ENCODE data around the gene SYNPO. TPM values are rescaled to one million over a fixed set of nuclear protein-coding genes. Genes with fewer than 3 reads are reported as not detected.

Gene SYNPO
- total and polyA plus RNA-seq, 2 donors (not counting 1 experiment from before 2014, with no cell fraction given) = 6.6 to 9.8 TPM

DNA sequence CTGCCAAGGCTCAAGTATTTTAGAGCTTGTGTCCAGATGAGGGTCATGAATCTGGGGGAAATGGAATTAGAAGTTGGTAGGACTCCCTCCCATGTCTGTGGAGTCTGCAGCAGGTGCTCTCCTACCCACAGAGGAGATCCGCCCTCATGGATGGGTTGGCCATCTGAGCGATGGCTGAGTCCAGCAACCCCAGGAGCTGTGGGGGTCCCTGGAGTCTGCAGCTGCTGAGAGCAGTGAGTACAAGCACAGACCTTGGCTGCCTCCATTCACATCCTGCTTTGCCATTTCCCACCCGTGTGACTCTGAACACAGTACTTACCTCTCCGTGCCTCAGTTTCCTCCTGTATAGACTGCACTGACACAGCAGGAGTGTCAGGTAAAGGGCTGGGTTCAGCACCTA lies 25.8 kb upstream of the SYNPO start:
- H3K27me3 ChIP-seq (ENCODE audit: control insufficient read depth, insufficient read depth, low read length) = no peaks in the 10 kb centered on the region
- no peak overlapping the region for H3K27ac ChIP-seq (ENCODE audit: insufficient read depth, low read length)
- H3K4me3 ChIP-seq (replicated peaks in 1 of 4; ENCODE audit: control extremely low read depth in 1 of 4, insufficient read depth in 1 of 4, low read depth in 3 of 4, low read length in 4 of 4) = no peak overlapping the region
- peaks cover 21% of the 10 kb centered on the region for H3K4me1 ChIP-seq (ENCODE audit: control insufficient read depth, extremely low read depth, insufficient read depth, low read length)
- H2AFZ ChIP-seq (ENCODE audit: low read length) = no peak overlapping the region
- no peaks in the 10 kb centered on the region for H3K79me2 ChIP-seq (ENCODE audit: control insufficient read depth, insufficient read depth, low read length)
- H3K36me3 ChIP-seq (ENCODE audit: control insufficient read depth, insufficient read depth, low read length) = no peaks in the 10 kb centered on the region
- no peak for DNase-seq (ENCODE audit: low read depth in 2 of 2)
- H3K9ac ChIP-seq (ENCODE audit: insufficient read depth, low read length) = no peak overlapping the region
- no peaks in the 10 kb centered on the region for H4K20me1 ChIP-seq (ENCODE audit: control insufficient read depth, extremely low read depth, insufficient read depth, low read length)
- TF ChIP-seq, protein P1, sequence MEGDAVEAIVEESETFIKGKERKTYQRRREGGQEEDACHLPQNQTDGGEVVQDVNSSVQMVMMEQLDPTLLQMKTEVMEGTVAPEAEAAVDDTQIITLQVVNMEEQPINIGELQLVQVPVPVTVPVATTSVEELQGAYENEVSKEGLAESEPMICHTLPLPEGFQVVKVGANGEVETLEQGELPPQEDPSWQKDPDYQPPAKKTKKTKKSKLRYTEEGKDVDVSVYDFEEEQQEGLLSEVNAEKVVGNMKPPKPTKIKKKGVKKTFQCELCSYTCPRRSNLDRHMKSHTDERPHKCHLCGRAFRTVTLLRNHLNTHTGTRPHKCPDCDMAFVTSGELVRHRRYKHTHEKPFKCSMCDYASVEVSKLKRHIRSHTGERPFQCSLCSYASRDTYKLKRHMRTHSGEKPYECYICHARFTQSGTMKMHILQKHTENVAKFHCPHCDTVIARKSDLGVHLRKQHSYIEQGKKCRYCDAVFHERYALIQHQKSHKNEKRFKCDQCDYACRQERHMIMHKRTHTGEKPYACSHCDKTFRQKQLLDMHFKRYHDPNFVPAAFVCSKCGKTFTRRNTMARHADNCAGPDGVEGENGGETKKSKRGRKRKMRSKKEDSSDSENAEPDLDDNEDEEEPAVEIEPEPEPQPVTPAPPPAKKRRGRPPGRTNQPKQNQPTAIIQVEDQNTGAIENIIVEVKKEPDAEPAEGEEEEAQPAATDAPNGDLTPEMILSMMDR (conservative IDR thresholded peaks at IDR 0.05 in 1 of 2, IDR thresholded peaks at IDR 0.05 in 1 of 2; ENCODE audit: low read depth in 1 of 2, low read length in 2 of 2) = no peak
- TF ChIP-seq EZH2 (IDR thresholded peaks at IDR 0.05; ENCODE audit: low read length, missing control alignments) = no peak
- H3K4me2 ChIP-seq (ENCODE audit: extremely low read depth, insufficient read depth, low read length) = no peak overlapping the region
- H3K9me3 ChIP-seq (ENCODE audit: control insufficient read depth, insufficient read depth, low read depth, low read length) = no peaks in the 10 kb centered on the region

DNA sequence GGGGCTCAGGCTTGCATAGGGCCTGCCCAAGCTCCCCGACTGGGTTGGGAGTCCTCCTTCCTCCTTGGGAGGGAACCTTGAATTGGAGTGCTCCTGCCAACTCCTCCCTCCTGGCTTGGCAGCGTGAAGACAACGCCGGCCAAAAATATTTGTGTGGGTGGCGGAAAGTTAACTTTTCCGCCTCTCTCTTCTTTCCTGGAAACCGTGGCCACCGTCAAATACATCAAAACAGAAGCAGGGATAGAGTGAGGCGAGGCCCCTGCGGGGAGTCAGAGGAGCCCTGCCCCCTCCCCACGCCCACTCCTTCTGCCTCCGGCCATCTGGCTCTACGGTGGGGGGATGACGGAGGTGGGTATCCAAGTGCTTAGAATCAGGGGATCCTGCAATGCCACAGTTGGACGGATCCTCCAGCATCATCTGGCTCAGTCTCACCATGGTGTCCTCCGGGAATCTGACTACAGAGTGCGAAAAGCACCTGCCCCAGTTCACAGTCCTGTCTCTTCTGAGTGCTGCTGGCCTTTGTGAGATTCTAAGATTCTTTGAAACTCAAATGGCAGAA lies 25.2 kb upstream of the SYNPO start:
- no peak for TF ChIP-seq EZH2 (IDR thresholded peaks at IDR 0.05; ENCODE audit: low read length, missing control alignments)
- Histone ChIP-seq H3K9me3 (ENCODE audit: control insufficient read depth, insufficient read depth, low read depth, low read length) (no peaks in the 10 kb centered on the region), H3K27ac (ENCODE audit: insufficient read depth, low read length) (no peak overlapping the region), H3K4me1 (ENCODE audit: control insufficient read depth, extremely low read depth, insufficient read depth, low read length) (peaks cover 23% of the 10 kb centered on the region), H3K4me3 (replicated peaks in 1 of 4; ENCODE audit: control extremely low read depth in 1 of 4, insufficient read depth in 1 of 4, low read depth in 3 of 4, low read length in 4 of 4) (no peak overlapping the region), H2AFZ (ENCODE audit: low read length) (no peak overlapping the region), H3K4me2 (ENCODE audit: extremely low read depth, insufficient read depth, low read length) (peak overlapping the region; percentile 52), H3K9ac (ENCODE audit: insufficient read depth, low read length) (no peak overlapping the region), H3K27me3 (ENCODE audit: control insufficient read depth, insufficient read depth, low read length) (no peaks in the 10 kb centered on the region), H3K36me3 (ENCODE audit: control insufficient read depth, insufficient read depth, low read length) (no peaks in the 10 kb centered on the region), H4K20me1 (ENCODE audit: control insufficient read depth, extremely low read depth, insufficient read depth, low read length) (no peaks in the 10 kb centered on the region), H3K79me2 (ENCODE audit: control insufficient read depth, insufficient read depth, low read length) (no peaks in the 10 kb centered on the region)
- peak; percentile 29 to 87 for DNase-seq (ENCODE audit: low read depth in 2 of 2)

- no peaks in the 10 kb centered on the region for H3K27me3 ChIP-seq (ENCODE audit: control insufficient read depth, insufficient read depth, low read length)
- H3K4me2 ChIP-seq (ENCODE audit: extremely low read depth, insufficient read depth, low read length) = no peak overlapping the region
- no peak overlapping the region for H2AFZ ChIP-seq (ENCODE audit: low read length)
- no peak overlapping the region for H3K9ac ChIP-seq (ENCODE audit: insufficient read depth, low read length)
- H3K9me3 ChIP-seq (ENCODE audit: control insufficient read depth, insufficient read depth, low read depth, low read length) = no peaks in the 10 kb centered on the region
- H3K4me3 ChIP-seq (replicated peaks in 1 of 4; ENCODE audit: control extremely low read depth in 1 of 4, insufficient read depth in 1 of 4, low read depth in 3 of 4, low read length in 4 of 4) = no peak overlapping the region
- H3K4me1 ChIP-seq (ENCODE audit: control insufficient read depth, extremely low read depth, insufficient read depth, low read length) = peaks cover 23% of the 10 kb centered on the region
- TF ChIP-seq, protein P1 (conservative IDR thresholded peaks at IDR 0.05 in 1 of 2, IDR thresholded peaks at IDR 0.05 in 1 of 2; ENCODE audit: low read depth in 1 of 2, low read length in 2 of 2) = no peak
- no peak for TF ChIP-seq EZH2 (IDR thresholded peaks at IDR 0.05; ENCODE audit: low read length, missing control alignments)
- no peak overlapping the region for H3K27ac ChIP-seq (ENCODE audit: insufficient read depth, low read length)
- H4K20me1 ChIP-seq (ENCODE audit: control insufficient read depth, extremely low read depth, insufficient read depth, low read length) = no peaks in the 10 kb centered on the region
- no peaks in the 10 kb centered on the region for H3K36me3 ChIP-seq (ENCODE audit: control insufficient read depth, insufficient read depth, low read length)
- no peaks in the 10 kb centered on the region for H3K79me2 ChIP-seq (ENCODE audit: control insufficient read depth, insufficient read depth, low read length)
- DNase-seq (ENCODE audit: low read depth in 2 of 2) = peak; percentile 36 to 37
These were observed 24.4 kb upstream of the SYNPO start for GRCh38 chr5:150616024-150616470.

Data from fibroblast of lung (primary cell).